IMR-90 (cell line): ENCODE measurements around the gene ST7.

Experiments
- BHLHE40 ChIP-seq: fragments of 150-350 bp; IDR thresholded peaks from 2 replicates; pipeline ENCODE4 v1.6.1; 2016; ENCODE audit warnings: mild to moderate bottlenecking, low read depth, low read length
- CEBPB ChIP-seq: IDR thresholded peaks from 2 replicates; pipeline ENCODE4 v1.6.1; 2012; ENCODE audit warnings: low read depth, low read length, improper control_type of control experiment
- CHD1 ChIP-seq: IDR thresholded peaks from 2 replicates; pipeline ENCODE4 v1.6.1; 2012; ENCODE audit warnings: low read depth, low read length, improper control_type of control experiment
- CTCF ChIP-seq: conservative IDR thresholded peaks from 2 replicates; pipeline ENCODE4 v1.5.1; 2012; ENCODE audit warnings: mild to moderate bottlenecking, low read depth, low read length, improper control_type of control experiment
- MAZ ChIP-seq: IDR thresholded peaks from 2 replicates; pipeline ENCODE4 v1.6.1; 2012; ENCODE audit warnings: low read depth, mild to moderate bottlenecking, low read length, improper control_type of control experiment, moderate library complexity, borderline replicate concordance
- MXI1 ChIP-seq: IDR thresholded peaks from 2 replicates; pipeline ENCODE4 v1.6.1; 2012; ENCODE audit warnings: low read depth, mild to moderate bottlenecking, low read length, moderate library complexity, borderline replicate concordance
- NFE2L2 ChIP-seq: fragments of 150-350 bp; IDR thresholded peaks from 2 replicates; pipeline ENCODE4 v1.6.1; 2016; ENCODE audit warnings: low read depth, mild to moderate bottlenecking, low read length
- POLR2A ChIP-seq: IDR thresholded peaks from 2 replicates; pipeline ENCODE4 v1.6.1; 2012; ENCODE audit warnings: mild to moderate bottlenecking, low read depth, low read length
- RAD21 ChIP-seq: IDR thresholded peaks from 2 replicates; pipeline ENCODE4 v1.6.1; 2012; ENCODE audit warnings: low read length, improper control_type of control experiment
- SMC3 ChIP-seq: fragments of 150-350 bp; IDR thresholded peaks from 2 replicates; pipeline ENCODE4 v1.6.1; 2016; ENCODE audit warnings: low read depth, mild to moderate bottlenecking, antibody characterized with exemption, low read length, moderate library complexity
- USF2 ChIP-seq: fragments of 150-350 bp; IDR thresholded peaks from 2 replicates; pipeline ENCODE4 v1.6.1; 2017; ENCODE audit warnings: mild to moderate bottlenecking, antibody characterized with exemption, low read length, low read depth

- TF ChIP-seq CTCF (no peak), BHLHE40 (no peak), USF2 (no peak), POLR2A (no peak), NFE2L2 (no peak), MXI1 (no peak), SMC3 (no peak), MAZ (no peak), CEBPB (no peak), RAD21 (no peak), CHD1 (no peak)
Observed at GRCh38 chr7:117006907-117007684, 53.8 kb downstream of the ST7 start.
